SK-N-SH (cell line): Measurements from ENCODE around the gene UBE2Z. TPM values are rescaled to one million over a fixed set of nuclear protein-coding genes. Genes with fewer than 3 reads are reported as not detected.

Experiments
- CTCF ChIA-PET: fragments of 300-600, 350-600 bp; formaldehyde crosslinking; extraction: SDS; loops from one replicate; lab custom pipeline; 2021; lab: Yijun Ruan, JAX
- POLR2A ChIA-PET: fragments of 350-600 bp; sonication (Branson Sonifier 250); formaldehyde crosslinking; extraction: SDS; loops from one replicate; lab custom pipeline; 2020; ENCODE audit warnings: antibody characterized with exemption, inconsistent platforms; lab: Yijun Ruan, JAX
- DNase-seq: peaks from one replicate; pipeline ENCODE4 v3.0.0; 2012
- H2AFZ ChIP-seq: fragments of 200-600 bp; sonication (generic); 2 replicates; pipeline ENCODE4 v1.8.1; 2016; ENCODE audit warnings: antibody characterized with exemption, mild to moderate bottlenecking, low read depth
- H3F3A ChIP-seq: fragments of 200-600 bp; sonication (generic); replicated peaks from 2 replicates; pipeline ENCODE3; 2016; ENCODE audit warnings: antibody characterized with exemption, mild to moderate bottlenecking; ENCODE audit not compliant: insufficient read depth
- H3K27ac ChIP-seq, 2 experiments: fragments of 200-500 bp in 1 of 2; fragments of 200-600 bp in 1 of 2; sonication (Bioruptor generic) in 1 of 2; sonication (generic), shearing (Covaris generic) in 1 of 2; 2 replicates each; pipeline versions ENCODE4 v1.5.1 to v1.6.1; 2014 to 2016; ENCODE audit warnings: low read depth in 2 of 2, inconsistent platforms in 1 of 2, low read length in 1 of 2, mild to moderate bottlenecking in 1 of 2, mixed read lengths in 1 of 2
- H3K27me3 ChIP-seq: fragments of 200-600 bp; sonication (generic), shearing (Covaris generic); 2 replicates; pipeline ENCODE4 v1.6.1; 2016; ENCODE audit warnings: mixed run types; ENCODE audit not compliant: insufficient read depth
- H3K36me3 ChIP-seq, 2 experiments: fragments of 200-500 bp in 1 of 2; fragments of 200-600 bp in 1 of 2; sonication (Bioruptor generic) in 1 of 2; sonication (generic) in 1 of 2; replicated peaks in 1 of 2; 2 replicates each; pipeline versions ENCODE3 to v1.5.1; 2014 to 2016; ENCODE audit warnings: low read length in 1 of 2, mild to moderate bottlenecking in 1 of 2; ENCODE audit not compliant: insufficient read depth in 2 of 2, control insufficient read depth in 1 of 2
- H3K4me1 ChIP-seq, 2 experiments: fragments of 200-500 bp in 1 of 2; fragments of 200-600 bp in 1 of 2; sonication (Bioruptor generic) in 1 of 2; sonication (generic), shearing (Covaris generic) in 1 of 2; 2 replicates each; pipeline versions ENCODE4 v1.5.1 to v1.6.1; 2014 to 2016; ENCODE audit warnings: low read depth in 1 of 2, low read length in 1 of 2, mixed run types in 1 of 2; ENCODE audit not compliant: insufficient read depth in 2 of 2, control insufficient read depth in 1 of 2
- H3K4me2 ChIP-seq: fragments of 200-600 bp; sonication (generic), shearing (Covaris generic); 2 replicates; pipeline ENCODE4 v1.6.1; 2017; ENCODE audit warnings: mixed run types
- H3K4me3 ChIP-seq, 2 experiments: fragments of 200-500 bp in 1 of 2; fragments of 200-600 bp in 1 of 2; sonication (Bioruptor generic) in 1 of 2; sonication (generic), shearing (Covaris generic) in 1 of 2; 2 replicates each; pipeline versions ENCODE4 v1.5.1 to v1.8.1; 2014 to 2016; ENCODE audit warnings: low read depth in 2 of 2, inconsistent platforms in 1 of 2, low read length in 1 of 2, mild to moderate bottlenecking in 1 of 2, mixed read lengths in 1 of 2, moderate library complexity in 1 of 2
- H3K79me2 ChIP-seq: fragments of 200-600 bp; sonication (generic); 2 replicates; pipeline ENCODE4 v1.8.1; 2017; ENCODE audit warnings: mild to moderate bottlenecking; ENCODE audit not compliant: insufficient read depth
- H3K9ac ChIP-seq: fragments of 200-600 bp; sonication (generic); 2 replicates; pipeline ENCODE4 v1.6.1; 2017; ENCODE audit warnings: mixed run types
- H3K9me2 ChIP-seq: fragments of 200-600 bp; sonication (generic); 2 replicates; pipeline ENCODE4 v1.6.1; 2017; ENCODE audit warnings: mixed run types
- H3K9me3 ChIP-seq: fragments of 200-600 bp; sonication (generic); 2 replicates; pipeline ENCODE4 v1.6.1; 2017; ENCODE audit warnings: mixed run types, mild to moderate bottlenecking, moderate library complexity
- H4K20me1 ChIP-seq: fragments of 200-600 bp; sonication (generic); 2 replicates; pipeline ENCODE4 v1.6.1; 2017; ENCODE audit warnings: mild to moderate bottlenecking, mixed run types; ENCODE audit not compliant: insufficient read depth
- CHD2 ChIP-seq: fragments of 150-350 bp; IDR thresholded peaks from 2 replicates; pipeline ENCODE4 v1.6.1; 2018; ENCODE audit warnings: low read length; ENCODE audit not compliant: partially characterized antibody
- ELF1 ChIP-seq: IDR thresholded peaks from 2 replicates; pipeline ENCODE4 v1.4.0; 2012
- EP300 ChIP-seq, 2 experiments: IDR thresholded peaks; 2 replicates each; pipeline versions ENCODE4 v1.4.0 to v1.6.1; 2012; ENCODE audit warnings: borderline replicate concordance in 1 of 2, low read depth in 1 of 2, low read length in 1 of 2
- FOXM1 ChIP-seq: IDR thresholded peaks from 2 replicates; pipeline ENCODE4 v1.4.0; 2012; ENCODE audit warnings: low read depth, mild to moderate bottlenecking
- GABPA ChIP-seq: IDR thresholded peaks from 2 replicates; pipeline ENCODE4 v1.4.0; 2012; ENCODE audit warnings: low read depth, mild to moderate bottlenecking
- MXI1 ChIP-seq: IDR thresholded peaks from 2 replicates; pipeline ENCODE4 v1.6.1; 2012; ENCODE audit warnings: mild to moderate bottlenecking, low read depth, low read length, improper control_type of control experiment
- REST ChIP-seq: IDR thresholded peaks from 2 replicates; pipeline ENCODE4 v1.6.1; 2012; ENCODE audit warnings: mild to moderate bottlenecking, low read depth, low read length, moderate library complexity
- SMC3 ChIP-seq: IDR thresholded peaks from 2 replicates; pipeline ENCODE4 v1.6.1; 2012; ENCODE audit warnings: low read depth, low read length, improper control_type of control experiment
- TAF1 ChIP-seq: IDR thresholded peaks from 2 replicates; pipeline ENCODE4 v1.6.1; 2012; ENCODE audit warnings: low read depth, mild to moderate bottlenecking, low read length, moderate library complexity, borderline replicate concordance
- USF1 ChIP-seq: IDR thresholded peaks from 2 replicates; pipeline ENCODE4 v1.4.0; 2012; ENCODE audit warnings: low read depth, borderline replicate concordance
- YY1 ChIP-seq: IDR thresholded peaks from 2 replicates; pipeline ENCODE4 v1.4.0; 2012; ENCODE audit warnings: low read depth, mild to moderate bottlenecking
- WGBS: methylation state at CpG from one replicate; pipeline ENCODE4 v1.1.6; 2017; ENCODE audit warnings: low lambda C conversion rate; 5-methylcytosine and 5-hydroxymethylcytosine counted together
- polyA plus RNA-seq, 3 experiments: library from polyadenylated mRNA; depleted of rRNA; stranded (reverse); fragments of >200 nt; gene quantifications; 2 replicates each; pipeline ENCODE4 v1.2.3, GENCODE V29; 2012
- TF ChIP-seq, protein P1 (sequence below): fragments of 150-350 bp; IDR thresholded peaks from 2 replicates; pipeline ENCODE4 v1.6.1; 2017; ENCODE audit warnings: antibody characterized with exemption, low read length, low read depth, borderline replicate concordance
- TF ChIP-seq, protein P2 (sequence below): fragments of 150-350 bp; IDR thresholded peaks from 2 replicates; pipeline ENCODE4 v1.6.1; 2016; ENCODE audit warnings: mild to moderate bottlenecking, low read depth, low read length
- TF ChIP-seq, protein P3 (sequence below): IDR thresholded peaks from 2 replicates; pipeline ENCODE4 v1.4.0; 2012; ENCODE audit warnings: low read depth

The UBE2Z gene
- polyA plus RNA-seq, 1 of the 3 experiments (the other 2 are of a cell fraction): 168 TPM

GRCh38 chr17:48915459-48916282 lies 7.5 kb downstream of the UBE2Z start (continued):
- TF ChIP-seq REST (no peak), USF1 (no peak), SMC3 (no peak), MXI1 (no peak), FOXM1 (no peak), TAF1 (no peak)

DNA sequence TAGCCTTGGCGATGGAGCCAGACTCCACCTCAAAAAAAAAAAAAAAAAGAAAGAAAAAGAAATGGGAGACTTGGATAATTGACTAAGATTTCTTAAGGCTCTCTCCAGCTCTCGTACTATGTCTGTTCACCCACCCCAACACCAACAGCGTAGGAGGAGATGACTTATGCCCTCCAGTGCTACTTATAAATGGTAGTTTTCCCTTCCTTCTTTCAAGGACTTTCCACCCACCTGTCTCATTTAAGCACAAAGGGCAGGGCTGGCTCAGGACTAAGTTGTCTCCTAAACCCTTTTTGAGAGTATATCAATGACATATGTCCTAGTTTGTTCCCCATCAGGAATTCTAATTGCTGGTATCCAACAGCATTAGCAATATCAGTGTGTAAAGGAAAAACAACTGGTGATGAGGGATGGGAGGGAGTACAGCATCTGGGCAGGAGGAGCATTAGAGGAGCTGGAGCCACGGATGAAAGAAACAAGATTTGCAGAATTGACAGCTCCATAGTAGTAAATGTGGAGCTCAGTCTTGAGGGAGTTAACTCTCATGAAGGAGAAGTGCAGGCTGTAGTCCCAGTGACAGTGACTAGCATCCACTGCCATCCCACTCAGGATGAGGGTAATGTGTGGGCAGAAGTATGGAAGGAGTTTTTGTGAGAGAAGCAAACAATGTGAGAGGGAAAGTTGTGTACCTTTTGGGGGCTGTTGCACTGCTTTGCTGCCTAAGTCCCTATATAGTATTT lies 17.2 kb downstream of the UBE2Z start:
- Histone ChIP-seq H3K4me2 (no peak overlapping the region), H3K4me1 (no peaks in the 10 kb centered on the region), H3K9me2 (no peaks in the 10 kb centered on the region), H3F3A (peaks cover 61% of the 10 kb centered on the region), H2AFZ (no peak overlapping the region), H3K27me3 (no peaks in the 10 kb centered on the region), H3K4me3 (no peak overlapping the region), H4K20me1 (no peaks in the 10 kb centered on the region), H3K9ac (no peak overlapping the region), H3K9me3 (no peaks in the 10 kb centered on the region), H3K79me2 (peaks cover 34% of the 10 kb centered on the region), H3K27ac (no peak overlapping the region), H3K36me3 (peaks cover 83% of the 10 kb centered on the region in 2 experiments)
- POLR2A ChIA-PET: no interaction called here
- TF ChIP-seq, protein P1, sequence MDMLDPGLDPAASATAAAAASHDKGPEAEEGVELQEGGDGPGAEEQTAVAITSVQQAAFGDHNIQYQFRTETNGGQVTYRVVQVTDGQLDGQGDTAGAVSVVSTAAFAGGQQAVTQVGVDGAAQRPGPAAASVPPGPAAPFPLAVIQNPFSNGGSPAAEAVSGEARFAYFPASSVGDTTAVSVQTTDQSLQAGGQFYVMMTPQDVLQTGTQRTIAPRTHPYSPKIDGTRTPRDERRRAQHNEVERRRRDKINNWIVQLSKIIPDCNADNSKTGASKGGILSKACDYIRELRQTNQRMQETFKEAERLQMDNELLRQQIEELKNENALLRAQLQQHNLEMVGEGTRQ: no peak
- TF ChIP-seq GABPA: no peak
- TF ChIP-seq SMC3: no peak
- TF ChIP-seq TAF1: no peak
- TF ChIP-seq YY1: no peak
- TF ChIP-seq CHD2: no peak
- TF ChIP-seq, protein P2, sequence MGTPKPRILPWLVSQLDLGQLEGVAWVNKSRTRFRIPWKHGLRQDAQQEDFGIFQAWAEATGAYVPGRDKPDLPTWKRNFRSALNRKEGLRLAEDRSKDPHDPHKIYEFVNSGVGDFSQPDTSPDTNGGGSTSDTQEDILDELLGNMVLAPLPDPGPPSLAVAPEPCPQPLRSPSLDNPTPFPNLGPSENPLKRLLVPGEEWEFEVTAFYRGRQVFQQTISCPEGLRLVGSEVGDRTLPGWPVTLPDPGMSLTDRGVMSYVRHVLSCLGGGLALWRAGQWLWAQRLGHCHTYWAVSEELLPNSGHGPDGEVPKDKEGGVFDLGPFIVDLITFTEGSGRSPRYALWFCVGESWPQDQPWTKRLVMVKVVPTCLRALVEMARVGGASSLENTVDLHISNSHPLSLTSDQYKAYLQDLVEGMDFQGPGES: no peak
- no peak for TF ChIP-seq EP300 (IDR thresholded peaks at IDR 0.05; ENCODE audit: borderline replicate concordance in 1 of 2, low read depth in 1 of 2, low read length in 1 of 2)
- TF ChIP-seq, protein P3, sequence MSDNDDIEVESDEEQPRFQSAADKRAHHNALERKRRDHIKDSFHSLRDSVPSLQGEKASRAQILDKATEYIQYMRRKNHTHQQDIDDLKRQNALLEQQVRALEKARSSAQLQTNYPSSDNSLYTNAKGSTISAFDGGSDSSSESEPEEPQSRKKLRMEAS: no peak
- no peak for TF ChIP-seq ELF1
- WGBS: 96% methylated on average over 4 of the region's 4 CpGs
- no peak for DNase-seq
- CTCF ChIA-PET: interaction anchor here (0.6 to 1.0 kb wide), 3 partner anchors 47 to 978 kb away, joined by 3 to 4 read pairs (median 3); no protein-coding TSS in a partner anchor
